RWPE2 (cell line): ENCODE data around the gene DUOXA1.

Source experiments
- ATAC-seq: fragments of 200-7000 bp; cut with Tn5 transposase; 3 replicates; pipeline ENCODE4 v1.9.1; 2021; ENCODE audit warnings: low read depth
- DNase-seq: peaks from one replicate; pipeline ENCODE4 v3.0.0-alpha.2; 2020; ENCODE audit warnings: low spot score
- H3K27ac ChIP-seq: fragments of 450-650 bp; 2 replicates; pipeline ENCODE4 v1.5.1; 2017; ENCODE audit warnings: mild to moderate bottlenecking; ENCODE audit not compliant: poor library complexity, severe bottlenecking
- H3K27me3 ChIP-seq: fragments of 250-450 bp; sonication (Bioruptor Pico); 2 replicates; pipeline ENCODE4 v1.5.1; 2021; ENCODE audit warnings: mild to moderate bottlenecking, moderate library complexity; ENCODE audit not compliant: insufficient read depth, poor library complexity, severe bottlenecking
- H3K36me3 ChIP-seq: fragments of 250-450 bp; sonication (Bioruptor Pico); 2 replicates; pipeline ENCODE4 v1.5.1; 2020; ENCODE audit warnings: low read depth, mild to moderate bottlenecking, moderate library complexity
- H3K4me1 ChIP-seq: fragments of 250-450 bp; sonication (Bioruptor Pico); 2 replicates; pipeline ENCODE4 v1.5.1; 2021; ENCODE audit warnings: mild to moderate bottlenecking, moderate library complexity; ENCODE audit not compliant: insufficient read depth, poor library complexity, severe bottlenecking
- H3K4me3 ChIP-seq: fragments of 250-450 bp; sonication (Bioruptor Pico); 2 replicates; pipeline ENCODE4 v1.5.1; 2021; ENCODE audit warnings: mild to moderate bottlenecking, moderate library complexity; ENCODE audit not compliant: severe bottlenecking
- H3K9me3 ChIP-seq: fragments of 250-450 bp; sonication (Bioruptor Pico); 2 replicates; pipeline ENCODE4 v1.5.1; 2021; ENCODE audit warnings: mild to moderate bottlenecking, moderate library complexity; ENCODE audit not compliant: severe bottlenecking
- TF ChIP-seq, protein P1 (sequence below): fragments of 450-650 bp; IDR thresholded peaks from one replicate; pipeline ENCODE4 v1.5.1; 2017; ENCODE audit warnings: mild to moderate bottlenecking, moderate library complexity; ENCODE audit not compliant: poor library complexity, severe bottlenecking

The DUOXA1 gene

GRCh38 chr15:45128971-45129639 lies 574 bp downstream of the DUOXA1 start:
- no peaks in the 10 kb centered on the region for H3K36me3 ChIP-seq
- TF ChIP-seq, protein P1, sequence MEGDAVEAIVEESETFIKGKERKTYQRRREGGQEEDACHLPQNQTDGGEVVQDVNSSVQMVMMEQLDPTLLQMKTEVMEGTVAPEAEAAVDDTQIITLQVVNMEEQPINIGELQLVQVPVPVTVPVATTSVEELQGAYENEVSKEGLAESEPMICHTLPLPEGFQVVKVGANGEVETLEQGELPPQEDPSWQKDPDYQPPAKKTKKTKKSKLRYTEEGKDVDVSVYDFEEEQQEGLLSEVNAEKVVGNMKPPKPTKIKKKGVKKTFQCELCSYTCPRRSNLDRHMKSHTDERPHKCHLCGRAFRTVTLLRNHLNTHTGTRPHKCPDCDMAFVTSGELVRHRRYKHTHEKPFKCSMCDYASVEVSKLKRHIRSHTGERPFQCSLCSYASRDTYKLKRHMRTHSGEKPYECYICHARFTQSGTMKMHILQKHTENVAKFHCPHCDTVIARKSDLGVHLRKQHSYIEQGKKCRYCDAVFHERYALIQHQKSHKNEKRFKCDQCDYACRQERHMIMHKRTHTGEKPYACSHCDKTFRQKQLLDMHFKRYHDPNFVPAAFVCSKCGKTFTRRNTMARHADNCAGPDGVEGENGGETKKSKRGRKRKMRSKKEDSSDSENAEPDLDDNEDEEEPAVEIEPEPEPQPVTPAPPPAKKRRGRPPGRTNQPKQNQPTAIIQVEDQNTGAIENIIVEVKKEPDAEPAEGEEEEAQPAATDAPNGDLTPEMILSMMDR, result no peak
- peak; percentile 68 for DNase-seq
- no peak for ATAC-seq
- no peaks in the 10 kb centered on the region for H3K27me3 ChIP-seq
- no peaks in the 10 kb centered on the region for H3K4me1 ChIP-seq
- peak overlapping the region; percentile 36 for H3K4me3 ChIP-seq
- H3K9me3 ChIP-seq, result no peaks in the 10 kb centered on the region
- H3K27ac ChIP-seq, result no peak overlapping the region

DNA sequence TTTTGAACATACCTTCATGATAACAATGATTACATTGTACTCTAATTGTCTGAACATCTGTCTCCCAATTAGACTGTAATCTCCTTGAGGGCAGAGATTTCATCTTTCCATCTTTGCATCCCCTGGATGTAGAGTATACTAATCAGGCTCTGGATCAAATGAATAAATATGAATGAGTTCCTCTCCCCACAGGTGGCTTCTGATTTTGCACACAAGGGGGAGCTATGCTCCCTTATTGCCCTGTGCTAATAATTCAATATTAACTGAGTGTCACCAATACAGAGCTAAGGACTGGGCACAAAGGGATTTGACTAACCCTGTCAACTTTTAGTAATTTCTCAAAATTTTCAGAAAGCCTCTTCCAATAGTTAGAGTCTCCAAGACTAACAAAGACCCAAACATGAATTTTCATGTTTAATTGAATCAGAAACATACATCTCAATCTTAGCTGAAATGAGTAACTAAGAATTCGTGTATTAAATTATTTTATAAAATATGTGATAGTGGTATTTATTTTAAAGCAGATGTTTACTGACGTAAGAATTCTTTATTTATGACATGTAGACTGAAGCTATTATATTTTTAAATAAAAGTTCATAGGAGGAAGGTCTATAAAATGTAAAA lies 3.0 kb downstream of the DUOXA1 start:
- no peak overlapping the region for H3K4me3 ChIP-seq
- H3K27ac ChIP-seq, result no peak overlapping the region
- no peak for DNase-seq
- peak; percentile 17; the same call in 1 of the 3 replicates for ATAC-seq
- H3K9me3 ChIP-seq, result no peaks in the 10 kb centered on the region
- H3K4me1 ChIP-seq, result peaks cover 10% of the 10 kb centered on the region
- H3K27me3 ChIP-seq, result no peaks in the 10 kb centered on the region
- no peaks in the 10 kb centered on the region for H3K36me3 ChIP-seq
- TF ChIP-seq, protein P1, result peak; percentile 99

DNA sequence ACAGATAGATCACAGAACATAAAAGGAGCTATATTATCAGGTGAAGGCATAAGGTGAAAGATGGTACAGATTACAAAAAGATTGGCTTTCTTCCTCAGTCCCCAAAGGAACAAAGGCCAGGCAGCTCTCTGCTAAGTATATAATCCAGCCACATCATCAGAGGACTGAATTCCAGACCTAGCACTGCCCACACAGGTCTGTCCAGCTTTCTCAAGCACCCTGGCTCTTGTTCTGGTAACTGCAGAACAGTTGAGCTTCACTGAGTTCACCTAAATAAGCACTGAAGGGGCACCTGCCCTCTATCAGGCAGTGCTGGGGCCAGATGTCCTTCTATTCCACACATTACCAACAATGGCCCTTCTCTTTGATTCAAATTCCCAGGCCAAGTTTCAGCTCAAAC lies 6.3 kb downstream of the DUOXA1 start:
- H3K4me1 ChIP-seq, result peaks cover 12% of the 10 kb centered on the region
- H3K27me3 ChIP-seq, result no peaks in the 10 kb centered on the region
- ATAC-seq, result no peak
- no peak overlapping the region for H3K4me3 ChIP-seq
- DNase-seq, result no peak
- TF ChIP-seq, protein P1, result no peak
- H3K9me3 ChIP-seq, result no peaks in the 10 kb centered on the region
- H3K36me3 ChIP-seq, result no peaks in the 10 kb centered on the region
- H3K27ac ChIP-seq, result no peak overlapping the region

DNA sequence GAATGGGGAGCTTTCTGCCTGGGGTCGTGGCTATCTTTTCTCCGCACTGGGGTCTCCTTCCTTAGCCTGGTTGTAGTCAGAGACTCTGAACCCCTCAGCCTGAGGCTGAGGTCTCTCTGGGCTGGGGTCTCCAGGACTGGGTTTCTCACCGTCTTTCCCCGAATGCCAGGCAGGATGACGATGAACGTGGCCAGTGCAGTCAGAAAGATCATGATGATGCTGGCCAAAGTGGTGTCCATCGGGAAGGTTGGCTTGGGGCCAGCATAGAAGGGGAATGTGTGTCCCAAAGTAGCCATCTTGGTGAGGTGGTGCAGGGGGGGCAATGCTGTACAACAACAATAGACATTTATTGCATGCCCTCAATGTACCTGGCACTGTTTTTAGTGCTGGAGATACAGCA lies 7.0 kb downstream of the DUOXA1 start:
- DNase-seq, result peak; percentile 75
- H3K27ac ChIP-seq, result peak overlapping the region; percentile 20
- ATAC-seq, result no peak
- no peaks in the 10 kb centered on the region for H3K36me3 ChIP-seq
- peaks cover 12% of the 10 kb centered on the region for H3K4me1 ChIP-seq
- H3K27me3 ChIP-seq, result peaks cover under 1% of the 10 kb centered on the region
- TF ChIP-seq, protein P1, result no peak
- no peak overlapping the region for H3K4me3 ChIP-seq
- H3K9me3 ChIP-seq, result no peaks in the 10 kb centered on the region
